ENCODE data around the gene TMEM37. TPM values are rescaled to one million over a fixed set of nuclear protein-coding genes. Genes with fewer than 3 reads are reported as not detected.

The TMEM37 gene
- total and polyA plus RNA-seq, 9 of the 15 experiments (the other 6 are each of a cell fraction or from before 2014, with no cell fraction given), result 0.03 to 0.64 (median 0.31) TPM; not detected in 1

DNA sequence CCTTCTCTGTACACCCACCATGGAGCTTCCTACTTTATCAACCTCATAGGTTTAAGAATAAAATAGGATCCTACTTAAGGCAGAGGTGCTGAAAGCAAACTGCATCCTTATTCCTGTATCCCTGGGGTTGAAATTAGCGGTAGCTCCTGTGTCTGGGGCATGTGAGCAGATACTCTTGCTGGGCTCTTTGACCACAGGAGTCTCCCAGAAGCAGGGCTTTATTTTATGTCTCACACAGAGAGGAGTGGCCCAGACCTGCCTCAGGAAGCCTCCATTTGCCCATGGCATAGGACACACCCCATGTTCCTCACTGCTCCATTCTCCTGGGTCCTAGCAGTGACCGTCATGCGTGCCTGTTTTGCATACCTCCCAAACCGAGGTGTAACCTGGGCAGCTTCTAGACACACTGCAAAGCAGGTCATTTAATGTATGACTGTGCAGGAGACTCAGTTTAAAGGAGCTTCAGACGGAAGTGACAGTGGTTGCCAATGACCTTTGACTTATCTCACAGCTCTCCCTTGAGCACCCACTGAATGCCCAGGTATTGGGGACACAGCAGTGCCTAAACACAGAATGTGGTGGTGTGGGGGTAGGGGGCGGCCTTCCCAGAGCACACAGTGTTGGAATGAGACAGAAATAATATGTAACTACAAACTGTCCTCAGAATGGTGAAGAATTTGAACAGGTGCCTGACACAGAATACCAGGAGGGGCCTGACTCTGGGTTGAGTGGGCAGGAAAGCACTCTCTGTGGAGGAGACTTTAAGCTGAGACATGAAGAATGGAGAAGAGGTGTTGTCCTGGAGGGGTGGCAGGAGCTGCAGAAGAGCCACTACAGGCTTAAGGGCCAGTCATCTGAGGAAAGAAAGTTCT lies 3.7 kb downstream of the TMEM37 start:
- BruUV-seq (replicated peaks), result no TSS peak
- no peak for TF ChIP-seq NR2C2 (CRISPR knock-in tag; IDR thresholded peaks at IDR 0.05)
- TF ChIP-seq NR2C2 (tag; IDR thresholded peaks at IDR 0.05), result 0 out of 2 replicates have a peak, but pooled peaks have one; percentile 9
- no peak for TF ChIP-seq MYNN (IDR thresholded peaks at IDR 0.05)
- TF ChIP-seq MYNN (CRISPR knock-in tag; IDR thresholded peaks at IDR 0.05), result no peak
- no peaks in the 10 kb centered on the region for H3K79me2 ChIP-seq (ENCODE audit: control insufficient read depth, insufficient read depth, low read length)
- no peak overlapping the region for H3K27ac ChIP-seq (ENCODE audit: extremely low read depth, low read depth, low read length)
- H3K9me3 ChIP-seq (replicated peaks; ENCODE audit: control insufficient read depth, insufficient read depth, low read depth, low read length), result no peaks in the 10 kb centered on the region
- POLR2A ChIA-PET, result interaction anchor here (0.7 kb wide), 1 partner anchor 15 kb away, joined by 3 read pairs; no protein-coding TSS in a partner anchor
- H3K27me3 ChIP-seq (ENCODE audit: control insufficient read depth in 2 of 2, insufficient read depth in 2 of 2, low read length in 2 of 2), result peaks cover 4 to 20% of the 10 kb centered on the region in 2 experiments; a peak in 3 of 5 replicates
- H3K9ac ChIP-seq (ENCODE audit: insufficient read depth in 1 of 2, low read depth in 2 of 2, low read length in 2 of 2), result no peak overlapping the region
- in situ Hi-C loops (cut with MboI), result no loop called here
- 0 out of 2 replicates have a peak, but pooled peaks cover 3% of the 10 kb centered on the region for H4K20me1 ChIP-seq (replicated peaks; ENCODE audit: control insufficient read depth, insufficient read depth, low read length)
- H3K4me3 ChIP-seq, result no peak overlapping the region
- H3K4me2 ChIP-seq (ENCODE audit: insufficient read depth, low read length), result no peak overlapping the region
- peaks cover 9 to 26% of the 10 kb centered on the region in 2 experiments for H3K4me1 ChIP-seq (replicated peaks in 1 of 2; ENCODE audit: control insufficient read depth in 2 of 2, insufficient read depth in 2 of 2, low read length in 2 of 2)
- no peaks in the 10 kb centered on the region for H3K36me3 ChIP-seq (ENCODE audit: control insufficient read depth, insufficient read depth, low read length)
- WGBS (ENCODE audit: insufficient coverage, low coverage, missing lambda C conversion rate), result 27% methylated on average over 6 of the region's 6 CpGs
- H2AFZ ChIP-seq (ENCODE audit: low read depth, low read length), result no peak overlapping the region
- FAIRE-seq, result no peak
- intact Hi-C loops (cut with micrococcal nuclease), result no loop called here
- no peak for ATAC-seq
- H3K9me1 ChIP-seq (ENCODE audit: control insufficient read depth, insufficient read depth, low read length), result no peaks in the 10 kb centered on the region
- CTCF ChIA-PET (ENCODE audit: low intra/inter-chr PET ratio), result no interaction called here
- DNase-seq (ENCODE audit: extremely low read depth in 1 of 4, low spot score in 3 of 4), result no peak

DNA sequence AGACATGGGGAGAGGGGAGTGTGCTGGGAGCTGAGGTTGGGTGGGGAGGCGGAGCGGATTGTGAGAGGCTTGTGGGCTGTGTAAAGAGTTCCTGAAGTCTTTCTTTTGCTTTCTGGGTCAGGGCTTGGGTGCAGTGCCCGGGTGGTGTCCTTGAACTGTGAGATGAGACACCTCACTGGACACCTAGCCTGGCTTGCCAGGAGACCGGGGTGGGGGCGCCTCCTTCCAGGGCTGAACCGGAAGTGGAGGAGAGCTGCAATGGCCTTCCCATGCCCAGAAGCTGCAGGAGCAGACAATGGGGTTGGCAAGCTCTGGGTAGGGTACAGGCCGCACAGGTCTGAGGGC lies 4.3 kb downstream of the TMEM37 start:
- CTCF ChIA-PET (ENCODE audit: low intra/inter-chr PET ratio), result no interaction called here
- Histone ChIP-seq H3K36me3 (ENCODE audit: control insufficient read depth, insufficient read depth, low read length) (no peaks in the 10 kb centered on the region), H3K79me2 (ENCODE audit: control insufficient read depth, insufficient read depth, low read length) (no peaks in the 10 kb centered on the region), H3K9me3 (replicated peaks; ENCODE audit: control insufficient read depth, insufficient read depth, low read depth, low read length) (no peaks in the 10 kb centered on the region), H3K4me1 (replicated peaks in 1 of 2; ENCODE audit: control insufficient read depth in 2 of 2, insufficient read depth in 2 of 2, low read length in 2 of 2) (peaks cover 4 to 21% of the 10 kb centered on the region in 2 experiments), H3K4me3 (no peak overlapping the region), H3K27me3 (ENCODE audit: control insufficient read depth in 2 of 2, insufficient read depth in 2 of 2, low read length in 2 of 2) (peaks cover 4 to 24% of the 10 kb centered on the region in 2 experiments; a peak in 3 of 5 replicates), H3K9me1 (ENCODE audit: control insufficient read depth, insufficient read depth, low read length) (no peaks in the 10 kb centered on the region), H3K9ac (ENCODE audit: insufficient read depth in 1 of 2, low read depth in 2 of 2, low read length in 2 of 2) (no peak overlapping the region), H3K4me2 (ENCODE audit: insufficient read depth, low read length) (no peak overlapping the region), H3K27ac (ENCODE audit: extremely low read depth, low read depth, low read length) (no peak overlapping the region), H4K20me1 (replicated peaks; ENCODE audit: control insufficient read depth, insufficient read depth, low read length) (0 out of 2 replicates have a peak, but pooled peaks cover 3% of the 10 kb centered on the region), H2AFZ (ENCODE audit: low read depth, low read length) (no peak overlapping the region)
- ATAC-seq, result no peak
- POLR2A ChIA-PET, result no interaction called here
- intact Hi-C loops (cut with micrococcal nuclease) (no loop called here), in situ Hi-C loops (cut with MboI) (no loop called here)
- FAIRE-seq, result no peak
- BruUV-seq (replicated peaks), result no TSS peak
- WGBS (ENCODE audit: insufficient coverage, low coverage, missing lambda C conversion rate), result 51% methylated on average over 5 of the region's 7 CpGs
- no peak for DNase-seq (ENCODE audit: extremely low read depth in 1 of 4, low spot score in 3 of 4)
- TF ChIP-seq TFAP4 (CRISPR knock-in tag; IDR thresholded peaks at IDR 0.05; ENCODE audit: borderline replicate concordance) (no peak), BRD9 (IDR thresholded peaks at IDR 0.05; ENCODE audit: low read depth, partially characterized antibody) (no peak), SLC30A9 (CRISPR knock-in tag; IDR thresholded peaks at IDR 0.05) (no peak), CBX3 (IDR thresholded peaks at IDR 0.05; ENCODE audit: borderline replicate concordance in 1 of 2, low read length in 2 of 2) (no peak), CBX5 (IDR thresholded peaks at IDR 0.05; ENCODE audit: borderline replicate concordance, low read depth) (no peak), MLLT1 (IDR thresholded peaks at IDR 0.05) (no peak), ZBTB8A (IDR thresholded peaks at IDR 0.05; ENCODE audit: partially characterized antibody) (no peak), ZNF696 (CRISPR knock-in tag; conservative IDR thresholded peaks at IDR 0.05) (no peak), KAT2B (IDR thresholded peaks at IDR 0.05; ENCODE audit: low read depth, low read length) (no peak), HMG20A (CRISPR knock-in tag; conservative IDR thresholded peaks at IDR 0.05) (no peak)

Measured in K562 (cell line).